ENCODE measurements around the gene KHDC3L. TPM values are rescaled to one million over a fixed set of nuclear protein-coding genes. Genes with fewer than 3 reads are reported as not detected.
"Not testable (repeated sequence)": the region's sequence is repeated elsewhere in the genome, so short reads cannot be mapped to it uniquely, and the experiment has no call there.

Gene KHDC3L
- total and polyA plus RNA-seq, 2 of the 8 experiments (the other 6 are each of a cell fraction or from before 2014, with no cell fraction given), result 0.11 TPM; not detected in 1

DNA sequence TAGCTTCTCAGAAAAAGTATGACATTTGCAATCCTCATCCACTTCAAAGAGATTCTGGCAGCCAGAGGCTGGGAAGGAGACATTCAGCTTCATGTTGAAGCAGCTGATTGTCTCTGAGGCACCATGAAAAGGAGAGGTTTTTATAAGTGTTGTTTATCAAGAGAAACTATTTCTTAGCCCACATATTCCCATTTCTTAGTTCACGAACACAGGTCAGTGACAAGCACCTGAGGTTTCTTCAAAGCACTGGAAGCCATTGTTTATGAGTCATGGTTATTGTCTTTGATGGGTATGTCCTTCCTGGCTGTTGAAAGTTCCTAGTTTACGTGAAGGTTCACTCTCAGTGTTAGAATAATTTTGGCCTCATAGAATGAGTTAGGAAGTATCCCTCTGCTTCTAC is 29.2 kb downstream of the KHDC3L start (continued):
- TF ChIP-seq GTF2F1 (IDR thresholded peaks at IDR 0.05; ENCODE audit: borderline replicate concordance, low read depth, low read length) (no peak), CTCF (IDR thresholded peaks at IDR 0.05; ENCODE audit: control extremely low read depth in 1 of 3, insufficient read depth in 1 of 3, low read depth in 1 of 3, low read length in 3 of 3) (no peak), POLR2AphosphoS5 (IDR thresholded peaks at IDR 0.05; ENCODE audit: low read depth, low read length) (no peak)

- not testable (repeated sequence) for H3K9ac ChIP-seq (replicated peaks in 1 of 4; ENCODE audit: extremely low read depth in 1 of 4, low read depth in 3 of 4, low read length in 3 of 4); H3K23ac ChIP-seq (ENCODE audit: insufficient read length); H3K4me3 ChIP-seq (ENCODE audit: extremely low read depth in 1 of 4, insufficient read depth in 2 of 4, low read depth in 3 of 4, low read length in 4 of 4); H4K20me1 ChIP-seq (replicated peaks in 1 of 2; ENCODE audit: control insufficient read depth in 1 of 2, insufficient read depth in 2 of 2, low read length in 2 of 2); H2BK5ac ChIP-seq (ENCODE audit: low read depth, low read length); H3K18ac ChIP-seq (ENCODE audit: extremely low read depth, low read length); H2BK15ac ChIP-seq (ENCODE audit: low read length); H3K4me2 ChIP-seq (ENCODE audit: insufficient read depth in 1 of 2, low read depth in 2 of 2, low read length in 2 of 2); H4K91ac ChIP-seq (replicated peaks; ENCODE audit: insufficient read length, low read length); H3K56ac ChIP-seq (replicated peaks; ENCODE audit: insufficient read length, low read depth, low read length); H2AFZ ChIP-seq (ENCODE audit: low read length); H3K27ac ChIP-seq (ENCODE audit: low read depth, low read length); H3K79me2 ChIP-seq (ENCODE audit: control insufficient read depth in 1 of 2, insufficient read depth in 2 of 2, low read length in 2 of 2); H4K8ac ChIP-seq (ENCODE audit: extremely low read depth, insufficient read depth, low read length); H3K79me1 ChIP-seq (ENCODE audit: low read depth, low read length); H3K27me3 ChIP-seq (replicated peaks in 1 of 4; ENCODE audit: control insufficient read depth in 3 of 4, extremely low read depth in 1 of 4, insufficient read depth in 3 of 4, low read length in 3 of 4); H3K4ac ChIP-seq (replicated peaks; ENCODE audit: insufficient read length, low read depth, low read length); H3K23me2 ChIP-seq (ENCODE audit: low read depth, low read length); H3K36me3 ChIP-seq (ENCODE audit: control insufficient read depth in 2 of 4, insufficient read depth in 4 of 4, low read length in 3 of 4); H3K9me3 ChIP-seq (ENCODE audit: insufficient read depth in 2 of 2, low read depth in 1 of 2, low read length in 1 of 2); H3K14ac ChIP-seq (ENCODE audit: insufficient read length); H2AK5ac ChIP-seq (ENCODE audit: low read depth, low read length); H2BK120ac ChIP-seq (replicated peaks; ENCODE audit: low read depth, low read length); H2BK12ac ChIP-seq (ENCODE audit: low read depth, low read length); H4K5ac ChIP-seq (ENCODE audit: insufficient read length, low read depth, low read length); FAIRE-seq; H3K4me1 ChIP-seq (replicated peaks in 1 of 4; ENCODE audit: control insufficient read depth in 3 of 4, insufficient read depth in 4 of 4, low read length in 3 of 4); H2BK20ac ChIP-seq (ENCODE audit: low read length)
- CTCF ChIA-PET (ENCODE audit: partially characterized antibody), result interaction anchor here (0.8 kb wide), 1 partner anchor 107 kb away, joined by 3 read pairs; no protein-coding TSS in a partner anchor
- POLR2A ChIA-PET (ENCODE audit: partially characterized antibody), result interaction anchor here (0.6 kb wide), 1 partner anchor 57 kb away, joined by 4 read pairs; no protein-coding TSS in a partner anchor
- WGBS, 2 experiments (ENCODE audit: extremely low coverage in 1 of 2, insufficient coverage in 1 of 2, insufficient read length in 1 of 2, insufficient replicate concordance in 2 of 2, low coverage in 1 of 2, low lambda C conversion rate in 2 of 2, missing lambda C conversion rate in 1 of 2), result 88% methylated on average over 3 of the region's 4 CpGs; no CpG with 5 or more reads in 1 of the 2 experiments
- peak in 1 of 2 experiments; percentile 11 for DNase-seq (ENCODE audit: low read depth in 1 of 2, low spot score in 2 of 2)
Observed at GRCh38 chr6:73392188-73392587, 29.7 kb downstream of the KHDC3L start.

Measured in H1 (cell line).